Measurements from ENCODE around the gene SLX1B.
"Not testable (repeated sequence)": the region's sequence is repeated elsewhere in the genome, so short reads cannot be mapped to it uniquely, and the experiment has no call there.

SLX1B gene

DNA sequence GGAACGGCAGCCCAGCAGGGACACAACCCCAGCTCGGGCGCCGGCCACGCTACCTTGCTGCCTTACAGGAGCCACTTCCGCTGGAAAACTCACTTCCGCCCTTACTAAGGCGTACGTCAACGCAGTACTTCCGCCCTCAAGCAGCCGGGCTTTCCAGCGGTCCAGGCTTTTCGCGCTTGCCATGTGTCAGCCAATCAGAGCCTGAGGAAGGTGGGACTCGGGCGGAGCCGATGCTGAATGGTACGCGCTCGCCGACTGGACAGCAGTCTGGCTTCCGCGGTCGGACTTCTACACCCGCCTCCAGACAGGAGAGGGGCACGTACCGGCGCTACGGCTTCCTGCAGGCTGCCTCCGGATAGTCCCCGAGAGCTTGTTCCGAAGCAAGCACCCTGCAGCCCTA, at the start of gene SLX1B, which contains the start of gene BOLA2:
SLX1B (plus strand) TSS at position 265 of the 400 bp plus-strand sequence.
BOLA2 (minus strand) TSS at position 83 of the 400 bp plus-strand sequence. CDS start 98 bp downstream, outside the sequence.
- FAIRE-seq: peak; percentile 89

DNA sequence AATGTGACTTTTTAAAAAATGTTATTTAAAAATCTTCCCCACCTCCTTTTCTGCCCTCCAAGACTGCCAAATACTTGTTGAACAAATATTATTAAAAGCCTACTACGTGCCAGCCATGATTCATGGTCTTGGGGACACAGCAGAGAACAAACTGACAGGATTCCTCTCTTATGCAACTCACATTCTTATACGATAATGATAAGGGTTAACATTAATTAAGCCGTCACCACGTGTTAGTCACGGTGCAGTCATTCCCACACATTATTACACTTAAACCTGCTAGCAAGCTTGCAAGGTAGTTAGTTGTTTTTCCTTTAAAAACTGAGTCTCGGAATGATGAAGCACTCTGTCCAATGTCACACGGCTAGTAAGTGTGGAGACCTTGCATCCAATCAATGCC, 49.1 kb upstream of the SLX1B start:
- FAIRE-seq: not testable (repeated sequence)

DNA sequence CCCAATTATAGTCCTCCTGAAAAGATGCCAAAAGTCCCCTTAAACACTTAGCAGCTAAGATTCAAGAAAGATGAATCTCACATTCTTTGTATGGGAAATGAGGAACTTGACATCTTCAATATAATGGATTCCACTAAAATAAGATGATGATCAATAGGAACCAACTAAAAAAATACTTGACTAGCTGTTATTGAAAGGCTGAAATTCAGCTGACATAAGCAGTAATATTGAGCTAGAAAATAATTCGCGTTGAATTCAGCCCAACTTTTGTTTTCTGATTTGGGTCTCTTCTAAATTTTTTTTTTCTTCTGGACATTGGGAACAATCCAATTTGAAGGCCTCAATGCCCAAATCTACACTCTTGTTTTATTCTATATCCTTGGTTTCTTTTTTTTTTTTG, 30.7 kb upstream of the SLX1B start:
- FAIRE-seq: not testable (repeated sequence)

GRCh38 chr16:29425390-29425789, 28.9 kb upstream of the SLX1B start:
- FAIRE-seq: not testable (repeated sequence)

DNA sequence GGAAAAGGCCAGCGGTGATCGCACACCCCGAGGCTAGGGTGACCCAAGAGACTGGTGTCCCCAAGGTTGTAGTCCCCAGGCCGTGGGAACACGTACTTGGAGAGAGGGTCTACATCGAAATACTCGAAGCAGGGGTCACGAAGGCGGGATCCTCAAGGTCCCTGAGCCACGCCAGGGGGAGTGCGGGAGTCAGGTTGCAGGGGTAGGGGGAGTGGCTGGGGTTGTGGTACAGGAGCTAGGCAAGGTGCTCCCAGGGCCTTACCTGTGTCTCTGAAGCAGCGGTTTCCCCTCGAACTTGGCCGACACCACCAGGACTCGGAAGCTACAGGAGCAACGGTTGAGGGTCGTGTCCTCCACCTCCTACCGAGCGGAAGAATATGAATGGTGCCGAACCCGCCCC, 579 bp upstream of the SLX1B start:
- FAIRE-seq: not testable (repeated sequence)

DNA sequence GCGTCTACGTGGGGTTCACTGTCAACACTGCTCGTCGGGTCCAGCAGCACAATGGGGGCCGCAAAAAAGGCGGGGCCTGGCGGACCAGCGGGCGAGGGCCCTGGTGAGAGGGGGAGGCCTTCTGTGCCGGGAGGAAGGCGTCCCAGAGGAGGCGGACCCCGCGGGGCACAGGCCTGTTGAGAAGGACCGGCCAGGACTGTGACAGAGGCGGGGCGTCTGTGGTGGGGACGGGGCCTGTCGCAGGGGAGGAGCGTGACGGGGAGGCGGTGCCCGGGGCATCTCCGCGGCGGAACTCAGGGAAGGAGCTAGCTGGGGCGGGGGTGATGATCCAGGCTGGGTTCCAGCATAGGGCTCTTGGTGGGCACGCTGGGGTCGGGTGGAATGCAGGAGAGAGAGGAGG, 495 bp downstream of the SLX1B start:
- not testable (repeated sequence) for FAIRE-seq

DNA sequence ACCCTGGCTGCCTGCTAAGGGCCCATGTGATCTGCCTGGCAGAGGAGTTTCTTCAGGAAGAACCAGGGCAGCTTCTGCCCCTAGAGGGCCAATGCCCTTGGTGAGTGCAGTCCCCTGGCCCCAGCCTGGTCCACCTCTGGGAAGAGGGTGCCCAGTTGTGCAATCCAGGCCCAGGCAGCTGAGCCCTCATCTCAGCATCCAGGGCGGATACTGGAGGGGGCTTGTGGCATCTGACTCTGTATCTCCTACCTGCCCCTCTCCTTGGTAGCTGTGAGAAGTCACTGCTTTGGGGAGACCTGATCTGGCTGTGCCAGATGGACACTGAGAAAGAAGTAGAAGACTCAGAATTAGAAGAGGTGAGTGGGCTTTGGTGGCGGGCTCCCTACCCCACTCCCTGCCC, 3.3 kb downstream of the SLX1B start:
- FAIRE-seq: not testable (repeated sequence)

GRCh38 chr16:29459706-29460646, 5.6 kb downstream of the SLX1B start, which contains the start of gene SULT1A4:
TSS of gene SULT1A4 (plus strand) at chr16:29459913. CDS start at chr16:29461386, 1,473 bp downstream.
- not testable (repeated sequence) for FAIRE-seq

DNA sequence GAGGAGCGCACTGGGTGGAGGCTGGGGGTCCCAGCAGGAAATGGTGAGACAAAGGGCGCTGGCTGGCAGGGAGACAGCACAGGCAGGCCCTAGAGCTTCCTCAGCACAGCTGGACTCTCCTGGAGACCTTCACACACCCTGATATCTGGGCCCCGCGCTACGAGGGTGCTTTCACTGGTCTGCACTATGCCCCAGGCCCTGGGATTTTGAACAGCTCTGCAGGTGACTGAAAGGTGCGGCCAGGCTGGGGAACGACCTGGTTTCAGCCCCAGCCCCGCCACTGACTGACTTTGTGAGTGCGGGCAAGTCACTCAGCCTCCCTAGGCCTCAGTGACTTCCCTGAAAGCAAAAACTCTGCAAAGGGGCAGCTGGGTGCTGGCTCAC, 6.3 kb downstream of the SLX1B start:
- not testable (repeated sequence) for FAIRE-seq

DNA sequence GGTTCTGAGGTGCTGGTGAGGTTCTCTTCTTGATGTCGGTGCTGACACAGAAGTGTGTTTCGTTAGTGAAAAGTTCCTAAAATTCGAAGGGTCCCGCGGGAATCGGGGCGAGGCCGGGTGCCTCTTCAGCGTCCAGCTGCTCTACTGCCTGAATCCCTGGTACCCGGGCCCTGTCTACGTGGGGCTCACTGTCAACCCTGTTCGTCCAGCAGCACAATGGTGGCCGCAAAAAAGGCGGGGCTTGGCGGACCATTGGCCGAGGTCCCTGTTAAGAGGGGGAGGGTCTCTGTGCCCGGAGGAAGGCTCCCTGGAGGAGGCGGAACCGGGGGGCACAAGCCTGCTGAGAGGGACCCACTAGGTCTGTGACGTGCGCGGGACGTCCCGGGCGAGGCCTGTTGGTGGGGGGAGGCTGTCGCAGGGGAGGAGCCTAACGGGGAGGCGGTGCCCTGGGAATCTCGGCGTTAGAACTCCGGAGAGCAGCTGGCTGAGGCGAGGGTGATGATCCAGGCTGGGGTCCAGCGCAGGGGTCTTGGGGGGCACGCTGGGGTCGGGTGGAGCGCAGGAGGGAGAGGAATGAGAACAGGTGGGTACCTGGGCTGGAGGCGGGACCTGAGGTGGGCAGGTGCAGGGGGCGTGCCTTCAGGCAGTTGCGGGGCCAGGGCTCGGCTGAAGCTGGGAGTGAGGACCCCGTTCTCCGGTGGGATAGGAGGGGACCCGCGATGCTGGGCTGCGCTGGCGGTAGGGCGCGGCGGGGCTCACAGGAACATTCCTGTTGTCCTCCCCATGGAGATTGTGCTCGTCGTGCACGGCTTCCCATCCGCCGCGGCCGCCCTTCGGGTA, 11.9 kb downstream of the SLX1B start:
- not testable (repeated sequence) for FAIRE-seq

DNA sequence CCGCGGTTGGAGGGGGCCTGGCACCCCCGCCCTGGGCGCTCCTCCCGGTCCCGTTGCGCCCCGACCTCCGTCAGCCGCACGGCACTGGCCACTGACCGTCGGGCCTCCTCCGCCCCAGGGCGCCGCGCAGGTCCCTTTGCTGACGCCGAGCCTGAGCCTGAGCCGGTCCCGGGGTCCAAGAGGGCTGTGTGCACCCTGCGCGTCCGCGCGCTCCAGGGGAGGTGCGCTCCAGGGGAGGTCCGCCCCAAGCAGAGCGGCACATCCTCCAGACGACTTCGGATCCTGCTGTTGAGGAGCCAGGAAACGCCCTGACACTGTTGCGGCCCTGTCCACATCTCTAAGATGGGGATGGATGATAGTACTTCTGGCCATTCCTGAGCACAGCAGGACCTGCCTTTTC, 12.6 kb downstream of the SLX1B start:
- FAIRE-seq: not testable (repeated sequence)

DNA sequence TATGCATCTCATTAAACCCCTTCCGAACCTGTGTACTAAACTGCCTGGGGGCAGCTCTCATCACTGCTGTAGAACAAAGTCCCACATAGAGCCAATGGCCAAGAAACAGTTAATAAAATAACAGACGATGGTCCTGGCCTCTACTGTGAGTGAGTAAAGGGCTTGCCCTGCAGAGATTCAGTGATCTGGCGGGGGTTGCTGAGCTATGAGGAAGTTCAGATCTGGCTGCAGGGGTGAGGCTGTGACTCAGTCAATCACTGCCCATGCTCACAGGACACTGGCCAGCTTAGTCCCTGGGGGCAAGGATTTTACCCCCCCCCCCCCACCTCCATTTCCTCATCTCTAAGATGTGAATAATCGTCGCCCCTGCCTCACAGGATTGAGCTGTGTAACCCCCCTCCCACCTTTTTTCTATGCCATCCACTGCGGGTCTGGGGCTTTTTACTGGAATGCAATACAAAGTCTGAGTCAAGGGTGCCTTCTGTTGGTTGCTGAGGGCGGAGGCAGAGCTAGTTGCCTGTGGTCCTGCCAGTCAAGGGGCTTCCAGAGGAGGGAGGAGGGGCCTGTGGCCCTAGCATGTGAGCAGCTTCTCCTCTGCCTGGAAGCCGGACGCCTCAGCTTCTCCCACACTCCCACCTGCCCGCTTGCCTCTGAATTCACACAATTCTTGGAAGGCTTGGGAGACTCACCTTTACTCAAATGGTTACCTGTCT, 13.5 kb downstream of the SLX1B start:
- not testable (repeated sequence) for FAIRE-seq

GRCh38 chr16:29469660-29470059, 15.3 kb downstream of the SLX1B start:
- not testable (repeated sequence) for FAIRE-seq

- not testable (repeated sequence) for FAIRE-seq
Observed at GRCh38 chr16:29472065-29472464, 17.7 kb downstream of the SLX1B start.

DNA sequence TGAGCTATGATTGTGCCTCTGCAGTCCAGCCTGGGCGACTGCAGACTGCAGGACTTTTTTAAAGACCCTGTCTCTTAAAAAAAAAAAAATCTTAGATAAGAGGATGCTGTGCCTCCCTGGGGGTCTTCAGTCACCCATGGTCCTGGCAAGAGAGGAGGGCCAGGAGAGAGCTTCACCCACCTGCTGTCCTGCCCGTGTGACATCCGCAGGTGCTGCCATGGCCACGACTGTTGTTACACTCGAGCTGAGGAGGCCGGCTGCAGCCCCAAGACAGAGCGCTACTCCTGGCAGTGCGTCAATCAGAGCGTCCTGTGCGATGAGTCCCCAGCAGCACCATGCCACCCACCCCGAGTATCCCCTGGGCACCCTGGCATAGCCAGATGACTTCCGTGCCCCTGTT, 27.9 kb downstream of the SLX1B start:
- not testable (repeated sequence) for FAIRE-seq

DNA sequence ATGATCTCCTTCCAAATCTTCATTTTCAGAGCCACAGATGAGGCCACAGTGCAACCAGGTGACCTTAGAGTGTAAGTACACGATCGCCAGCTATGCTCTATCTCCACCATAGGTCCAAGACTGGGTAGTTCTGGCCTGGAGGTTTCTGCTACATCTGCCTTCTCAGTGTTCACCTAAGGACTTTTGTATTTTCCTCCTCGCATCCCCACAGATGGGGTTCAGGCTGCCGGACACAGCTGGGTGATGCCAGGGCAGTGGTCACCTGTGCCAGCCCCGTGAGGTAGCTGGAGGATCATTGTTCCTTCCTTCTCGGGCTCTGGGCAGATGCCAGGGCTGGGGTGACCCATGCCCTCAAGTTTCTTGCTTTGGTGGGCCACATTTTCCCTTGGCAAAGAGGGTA, 52.0 kb downstream of the SLX1B start, which contains the start of gene NPIPB12:
NPIPB12 (minus strand) TSS at position 101 of the 400 bp plus-strand sequence.
- not testable (repeated sequence) for FAIRE-seq

Measured in islet of Langerhans (tissue), 1 donor.